Activated T-cell treated with anti-CD3 and anti-CD28 coated beads for 4 hours (primary cell): ENCODE results near the gene TMEM129.
"Not testable (repeated sequence)": the region's sequence is repeated elsewhere in the genome, so short reads cannot be mapped to it uniquely, and the experiment has no call there.

ENCODE experiments used
- DNase-seq: peaks from one replicate; pipeline ENCODE4 v3.0.0-alpha.2; 2020

The TMEM129 gene

DNA sequence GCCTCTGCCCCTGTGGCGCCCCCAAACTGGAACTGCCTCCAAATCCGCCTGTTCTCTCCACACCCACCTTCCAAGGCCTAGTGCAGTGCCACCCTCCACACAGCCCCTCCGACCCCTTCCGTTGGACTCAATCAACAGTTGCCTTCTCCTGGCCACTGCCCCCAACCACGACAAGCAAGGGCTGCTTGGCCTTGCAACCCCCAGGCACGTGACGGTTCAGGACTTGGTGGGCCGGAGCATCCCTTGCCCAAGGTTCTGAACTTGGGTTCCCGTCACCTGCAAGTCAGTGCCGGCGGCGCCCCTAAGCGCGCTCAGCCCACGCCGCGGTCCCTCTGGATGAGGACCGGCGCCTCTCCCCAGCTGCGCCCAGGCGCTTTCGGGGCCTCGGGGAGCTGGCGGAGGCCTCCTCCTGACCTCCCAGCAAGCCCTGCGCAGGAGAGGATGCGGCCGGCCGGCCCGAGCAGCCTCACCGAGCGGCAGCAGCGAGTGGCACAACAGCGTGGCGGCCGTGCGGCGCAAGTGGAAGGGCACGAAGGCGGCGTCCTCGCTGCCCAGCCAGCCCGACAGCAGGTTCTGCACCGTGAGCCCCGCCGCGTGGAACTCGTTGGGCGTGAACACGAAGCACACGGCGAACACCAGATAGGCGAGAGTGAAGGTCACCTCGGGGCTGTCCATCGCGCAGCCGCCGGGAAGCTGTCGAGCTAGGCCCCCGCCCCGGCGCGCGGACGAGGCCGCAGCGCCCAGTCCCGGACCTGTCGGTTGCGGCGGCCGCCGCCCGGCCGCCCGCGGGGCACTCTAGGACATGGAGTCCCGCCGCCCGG is 750 bp downstream of the TMEM129 start:
- DNase-seq: no peak

DNA sequence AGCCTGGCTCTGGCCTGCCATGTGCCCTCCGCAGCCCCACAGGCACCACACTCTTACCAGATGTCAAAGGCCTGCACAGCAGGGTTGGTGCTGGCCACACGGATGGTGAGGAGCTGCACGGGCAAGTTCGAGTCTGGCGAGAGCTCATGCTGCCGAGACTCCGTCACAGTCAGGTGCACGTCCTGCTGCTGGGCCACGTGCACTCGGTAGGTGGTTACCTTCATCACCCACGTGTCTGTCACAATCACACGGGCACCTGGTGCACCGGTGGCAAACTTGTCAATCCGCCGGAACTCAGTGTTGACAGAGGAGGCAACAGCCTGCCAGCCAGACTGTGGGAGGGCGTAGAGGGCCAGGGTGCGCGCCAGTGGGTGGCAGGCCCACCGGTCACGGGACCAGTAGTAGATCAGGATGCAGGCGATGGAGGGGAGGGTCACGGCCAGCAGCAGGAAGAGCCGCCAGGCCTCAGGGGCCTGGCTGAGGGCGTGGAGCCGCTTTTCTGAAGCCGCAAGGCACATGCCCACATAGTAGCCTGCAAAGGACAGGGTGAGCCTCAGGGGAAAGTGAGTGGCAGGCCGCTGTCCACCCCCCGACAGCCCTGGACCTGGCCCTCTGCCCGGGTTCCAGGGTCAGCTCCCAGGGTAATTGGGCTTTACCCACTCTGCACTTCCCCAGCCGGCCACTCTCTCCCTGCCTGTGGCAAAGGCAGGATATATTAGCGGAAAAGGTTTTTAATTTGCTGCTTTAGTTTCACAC is 2.9 kb downstream of the TMEM129 start:
- no peak for DNase-seq

DNA sequence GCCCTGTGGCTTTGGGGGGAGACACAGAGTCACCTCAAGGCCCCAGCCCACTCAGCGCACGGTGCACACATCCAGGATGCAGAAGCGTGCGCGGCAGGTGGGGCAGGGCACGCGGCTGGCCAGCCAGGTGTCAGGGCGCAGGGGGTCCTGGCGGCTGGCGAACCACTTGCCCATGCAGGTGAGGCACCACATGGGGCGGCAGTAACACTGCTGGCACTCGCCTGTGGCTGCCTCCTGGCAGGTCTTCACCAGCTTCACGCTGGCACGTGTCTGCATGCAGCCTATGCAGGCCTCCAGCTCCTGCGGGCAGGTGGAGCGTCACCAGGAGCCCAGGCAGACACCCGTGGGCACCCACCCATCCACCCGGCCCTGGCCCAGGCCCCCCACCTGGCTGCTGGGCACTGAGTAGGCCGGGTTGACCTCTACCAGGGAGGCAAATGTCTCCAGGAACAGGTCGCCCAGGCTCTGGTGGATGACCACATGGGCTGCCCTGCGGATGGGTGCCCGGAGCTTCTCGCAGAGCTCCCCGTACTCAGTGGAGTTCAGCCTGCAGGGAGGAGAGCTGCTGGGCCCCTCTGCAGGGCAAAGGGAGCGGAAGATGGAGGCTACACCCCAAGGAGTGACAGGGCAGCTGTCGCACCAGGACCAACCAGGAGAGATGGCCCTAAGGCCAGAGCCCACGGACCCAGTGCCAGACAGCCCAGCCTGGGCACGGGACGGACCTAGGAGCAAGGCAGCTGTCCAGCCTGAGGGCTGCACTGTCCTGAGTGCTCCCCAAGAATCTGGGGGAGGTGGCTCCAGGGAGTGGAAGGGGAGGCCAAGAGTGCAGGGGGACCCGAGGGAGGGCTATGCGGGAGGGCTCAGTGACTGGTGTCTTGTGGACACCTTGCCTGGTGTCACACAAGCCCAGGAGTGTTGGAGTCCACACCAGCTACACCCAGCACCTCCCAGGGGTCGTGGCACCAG is 3.7 kb downstream of the TMEM129 start:
- no peak for DNase-seq

DNA sequence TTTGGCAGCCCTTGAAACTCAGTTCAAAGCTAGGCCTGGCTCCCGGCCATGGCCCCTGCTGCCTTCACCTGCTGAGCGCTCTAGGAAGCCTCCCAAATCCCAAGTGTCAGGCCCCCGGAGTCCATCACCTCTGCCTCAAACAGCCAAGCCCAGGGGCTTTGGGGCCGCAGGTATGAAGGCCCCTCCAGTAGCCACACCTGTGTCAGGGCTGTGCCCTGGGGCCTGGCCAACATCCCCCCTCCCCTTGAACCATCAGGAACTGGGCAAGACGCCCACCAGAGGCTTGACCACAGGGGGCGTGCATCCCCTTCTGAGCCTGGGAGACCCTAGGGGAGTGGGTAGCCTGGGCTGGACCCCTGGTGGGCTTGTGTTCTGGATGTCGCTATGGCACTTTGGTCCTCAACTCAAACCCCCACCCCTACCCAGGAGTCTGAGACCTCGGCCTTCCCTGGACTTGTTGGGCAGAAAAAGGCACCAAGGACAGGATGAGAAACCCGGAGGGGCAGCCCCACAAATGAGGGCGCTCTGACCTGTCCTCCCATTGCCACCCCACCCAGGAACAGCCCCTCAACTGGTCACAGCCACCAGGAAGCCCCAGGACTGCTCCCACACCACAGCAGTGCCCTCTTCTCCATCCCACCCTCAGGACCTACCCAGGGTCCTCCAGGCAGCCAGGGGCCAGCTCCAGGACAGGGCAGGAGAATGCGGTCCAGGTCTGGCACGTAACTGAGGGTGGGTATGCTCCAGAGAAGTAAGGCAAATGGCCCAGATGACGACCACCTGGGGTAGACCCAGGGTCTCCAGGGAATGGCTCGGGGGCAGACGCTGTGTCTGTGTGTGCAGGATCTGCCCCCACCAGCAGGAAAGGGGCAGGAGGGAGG is 4.8 kb downstream of the TMEM129 start:
- DNase-seq: no peak

DNA sequence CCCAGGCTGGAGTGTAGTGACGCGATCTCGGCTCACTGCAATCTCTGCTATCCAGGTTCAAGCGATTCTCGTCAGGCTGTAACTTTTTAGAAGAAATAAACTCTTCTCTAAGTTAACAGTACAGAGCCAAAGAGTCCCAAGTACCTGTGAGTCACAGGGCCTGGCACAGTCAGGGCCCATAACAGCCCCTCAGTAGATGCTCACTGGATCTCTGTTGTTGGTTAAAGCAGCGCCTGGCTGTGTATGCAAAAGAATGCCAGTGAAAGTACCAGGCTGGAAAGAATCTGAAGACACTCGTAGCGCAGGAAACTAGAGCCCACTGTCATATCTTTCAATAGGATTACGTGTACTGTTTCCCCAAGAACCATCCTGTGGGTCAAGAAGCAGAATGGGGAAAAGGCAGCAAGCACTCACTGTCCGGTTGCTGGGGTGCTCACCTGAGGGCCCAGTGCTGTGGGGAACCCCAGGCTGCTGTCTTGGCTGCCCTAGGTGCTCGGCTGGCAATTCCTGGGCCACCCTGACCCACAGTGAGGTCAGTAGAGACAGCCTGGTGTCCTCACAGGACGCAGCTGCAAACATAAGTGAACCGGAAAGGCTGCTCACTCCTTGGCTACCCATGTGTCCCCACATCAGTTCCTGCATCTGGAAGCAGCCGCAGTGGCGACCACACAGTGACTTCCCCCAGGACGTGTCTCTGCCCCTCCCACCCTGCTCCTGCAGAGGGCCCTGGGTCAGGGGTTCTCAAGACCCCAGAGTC is 5.9 kb downstream of the TMEM129 start:
- DNase-seq: no peak

DNA sequence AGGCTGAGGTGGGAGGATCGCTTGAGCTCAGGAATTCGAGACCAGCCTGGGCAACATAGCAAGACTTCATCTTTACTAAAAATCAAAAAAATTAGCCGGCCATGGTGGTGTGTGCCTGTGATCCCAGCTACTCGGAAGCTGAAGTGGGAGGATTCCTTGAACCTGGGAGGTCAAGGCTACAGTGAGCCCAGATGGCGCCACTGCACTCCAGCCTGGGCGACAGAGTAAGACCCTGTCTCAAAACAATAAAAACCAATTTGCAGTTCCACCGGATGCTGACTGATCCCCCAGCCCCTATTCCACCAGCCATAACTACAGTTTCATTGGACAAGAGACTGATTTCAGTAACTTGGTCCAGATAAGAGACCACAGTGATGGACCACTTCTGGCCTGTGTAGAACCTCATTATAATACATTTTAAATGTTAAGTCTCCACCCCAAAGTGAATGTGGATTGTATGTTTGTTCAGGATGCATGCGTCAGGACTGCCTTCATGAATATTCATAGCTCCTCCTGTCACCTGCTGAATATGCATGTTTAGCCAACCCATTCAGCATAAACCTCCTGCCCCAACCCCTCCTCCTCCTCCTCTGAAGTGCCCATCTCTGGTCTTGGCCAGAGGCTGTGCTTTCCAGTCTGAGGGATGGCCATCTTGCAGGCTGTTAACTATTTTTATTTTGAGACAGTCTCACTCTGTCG is 6.7 kb downstream of the TMEM129 start:
- no peak for DNase-seq

DNA sequence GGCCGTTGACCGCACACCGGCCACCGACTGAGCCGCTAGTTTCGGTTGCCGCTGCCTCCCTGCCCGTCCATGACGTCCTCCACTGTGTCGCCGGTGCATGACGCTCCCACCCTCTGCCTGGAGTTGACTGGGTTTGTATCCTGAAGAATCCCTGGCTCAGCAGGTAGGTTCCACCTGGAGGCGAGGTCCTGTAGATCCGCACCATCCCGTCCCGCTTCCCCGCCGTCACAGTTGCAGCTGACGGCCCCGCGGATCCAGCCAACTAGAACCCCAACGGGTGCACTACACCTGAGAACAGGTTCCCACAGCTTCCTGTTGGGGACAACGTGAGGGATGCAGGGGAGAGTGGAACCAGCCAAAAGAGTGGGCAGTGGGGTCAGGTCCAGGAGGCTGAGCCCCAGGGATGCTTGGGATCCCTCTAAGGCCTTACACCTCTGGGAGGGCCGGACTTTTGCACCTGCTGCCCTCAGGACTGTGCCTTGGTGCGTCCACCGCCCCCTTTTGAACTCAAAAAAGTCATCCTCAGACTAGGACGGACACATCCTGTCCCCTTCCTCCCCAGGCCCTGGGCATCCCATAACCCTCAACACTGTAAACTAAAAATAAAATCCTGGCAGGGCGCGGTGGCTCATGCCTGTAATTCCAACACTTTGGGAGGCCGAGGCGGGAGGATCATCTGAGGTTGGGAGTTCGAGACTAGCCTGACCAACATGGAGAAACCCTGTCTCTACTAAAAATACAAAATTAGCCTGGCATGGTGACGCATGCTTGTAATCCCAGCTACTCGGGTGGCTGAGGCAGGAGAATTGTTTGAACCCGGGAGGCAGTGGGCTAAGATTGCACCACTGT is 7.9 kb downstream of the TMEM129 start:
- DNase-seq: no peak

DNA sequence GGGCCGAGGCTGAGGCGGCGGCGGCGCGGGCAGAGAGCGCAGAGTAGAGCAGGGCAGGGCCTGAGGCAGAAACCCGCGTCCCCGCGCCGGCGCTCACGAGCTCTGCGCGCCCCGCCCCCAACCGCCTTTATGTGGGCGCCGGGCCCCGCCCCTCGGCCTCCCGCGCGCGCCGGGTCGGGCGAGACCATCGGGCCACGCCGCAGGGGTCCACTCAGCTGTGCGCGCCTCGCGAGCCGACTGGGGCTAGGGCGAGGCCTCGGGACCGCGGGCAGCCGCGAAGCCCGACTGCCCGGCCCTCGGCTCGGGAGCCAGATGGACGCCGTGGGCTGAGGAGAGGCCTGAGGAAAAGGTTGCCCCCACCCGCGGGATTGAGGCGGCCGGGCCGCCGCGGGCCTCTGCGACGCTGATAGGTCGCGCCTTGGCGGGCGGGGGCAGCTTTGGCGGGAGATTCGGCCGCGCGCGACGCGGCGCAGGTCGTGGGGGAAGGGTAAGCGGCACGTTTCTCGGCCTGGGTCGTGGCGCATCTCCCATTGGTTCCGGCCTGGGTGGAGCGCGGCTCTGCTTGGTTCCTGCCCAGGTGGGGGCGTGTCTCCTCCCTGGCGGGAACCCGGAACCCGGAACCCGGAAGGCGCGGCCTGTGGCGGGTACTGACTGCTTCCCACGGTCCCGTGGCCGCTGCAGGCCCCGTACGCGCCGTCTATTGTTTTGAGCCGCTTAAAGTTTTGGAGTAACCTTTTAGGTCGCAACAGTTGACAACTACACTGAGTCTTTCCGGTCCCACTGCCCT is 8.7 kb downstream of the TMEM129 start, which contains the start of gene SLBP:
Gene SLBP (minus strand): TSS at position 104 of the 787 bp plus-strand sequence. CDS start 131 bp downstream, outside the sequence.
- DNase-seq: peak; percentile 97

DNA sequence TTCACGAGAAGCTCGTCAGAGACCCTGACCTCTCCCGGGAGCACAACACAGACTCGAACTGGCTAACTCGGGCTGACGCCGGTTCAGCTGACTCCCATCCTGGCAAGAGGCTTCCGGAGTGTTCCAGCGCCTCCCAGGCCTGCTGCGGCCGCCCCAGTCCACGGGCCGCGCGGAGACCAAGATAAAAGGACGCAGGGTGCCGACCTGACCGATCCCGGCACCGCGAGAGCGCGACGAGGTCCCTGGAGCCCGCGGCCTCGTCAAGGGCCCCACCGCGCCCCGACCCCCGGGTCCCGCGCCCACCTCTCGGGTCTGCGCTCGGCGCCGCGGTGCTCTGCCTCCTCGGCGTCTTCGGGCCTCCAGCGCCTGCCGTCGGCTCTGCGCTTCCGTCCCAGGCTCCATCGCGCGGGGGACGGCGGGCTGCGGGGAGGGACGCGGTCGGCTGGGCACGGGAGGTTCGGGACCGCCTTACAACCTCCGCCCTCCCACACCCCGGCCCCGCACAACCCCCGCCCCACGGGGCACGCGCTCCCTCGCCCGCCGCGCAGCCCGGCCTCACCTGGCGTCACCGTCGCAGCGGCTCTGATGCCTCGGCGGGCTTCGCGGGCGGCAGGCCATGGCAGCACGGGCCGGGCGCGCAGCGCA is 9.4 kb downstream of the TMEM129 start:
- peak; percentile 47 for DNase-seq

DNA sequence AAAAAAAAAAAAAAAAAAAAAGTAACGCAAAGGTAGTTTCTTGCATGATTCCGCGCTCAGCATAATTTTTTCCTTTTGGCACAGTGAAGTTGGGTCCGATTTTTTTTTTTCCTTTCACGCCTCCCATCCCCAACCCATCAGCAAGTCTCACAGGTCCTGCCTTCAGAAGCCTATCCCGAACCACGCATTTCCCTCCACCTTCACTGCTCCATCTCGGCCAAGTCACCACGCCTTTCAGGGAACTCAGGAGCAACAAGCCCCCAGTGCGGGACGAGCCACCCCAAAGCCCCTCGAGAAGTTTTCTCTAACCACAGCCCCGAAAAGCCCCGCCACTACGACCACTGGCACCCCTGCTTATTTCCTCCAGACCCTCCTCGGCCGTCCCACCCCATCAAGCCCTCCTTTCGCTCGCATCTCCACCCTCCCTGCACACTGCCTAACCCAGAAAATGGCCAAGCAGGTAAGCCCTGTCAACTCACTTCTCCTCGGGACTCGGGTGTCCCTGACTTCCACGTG is 10.0 kb downstream of the TMEM129 start:
- DNase-seq: no peak

DNA sequence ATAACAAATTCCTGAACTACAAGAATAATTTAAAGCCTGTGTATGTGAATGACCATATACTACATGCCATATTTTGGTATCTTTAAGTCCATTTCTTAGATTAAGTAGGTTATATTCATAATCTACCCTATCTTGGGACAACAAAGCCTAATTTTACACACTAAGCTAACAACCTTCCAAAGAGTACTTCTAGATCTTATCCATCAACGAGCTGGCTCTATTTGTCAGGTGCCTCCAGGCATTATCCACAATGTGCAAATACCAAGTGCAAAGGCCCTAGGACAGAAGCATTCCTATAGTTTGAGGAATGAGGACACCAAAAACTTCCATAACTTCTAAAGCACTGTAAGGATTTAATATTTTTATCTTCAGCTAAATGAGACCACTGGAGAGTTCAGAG is 12.5 kb downstream of the TMEM129 start:
- no peak for DNase-seq

DNA sequence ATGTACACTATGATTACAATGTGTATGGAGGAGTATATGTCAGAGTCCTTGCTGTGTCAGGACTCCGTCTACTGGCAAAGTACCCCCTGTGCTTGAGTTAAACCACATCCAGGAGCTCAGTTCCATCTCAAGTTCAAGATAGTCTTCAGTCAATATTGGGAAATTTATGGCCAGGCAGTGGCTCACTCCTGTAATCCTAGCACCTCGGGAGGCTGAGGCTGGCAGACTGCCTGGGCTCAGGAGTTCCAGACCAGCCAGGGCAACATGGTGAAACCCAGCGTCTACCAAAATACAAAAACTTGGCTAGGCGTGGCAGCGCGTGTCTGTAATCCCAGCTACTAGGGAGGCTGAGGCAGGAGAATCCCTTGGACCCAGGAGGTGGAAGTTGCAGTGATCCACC is 14.8 kb downstream of the TMEM129 start:
- DNase-seq: no peak

DNA sequence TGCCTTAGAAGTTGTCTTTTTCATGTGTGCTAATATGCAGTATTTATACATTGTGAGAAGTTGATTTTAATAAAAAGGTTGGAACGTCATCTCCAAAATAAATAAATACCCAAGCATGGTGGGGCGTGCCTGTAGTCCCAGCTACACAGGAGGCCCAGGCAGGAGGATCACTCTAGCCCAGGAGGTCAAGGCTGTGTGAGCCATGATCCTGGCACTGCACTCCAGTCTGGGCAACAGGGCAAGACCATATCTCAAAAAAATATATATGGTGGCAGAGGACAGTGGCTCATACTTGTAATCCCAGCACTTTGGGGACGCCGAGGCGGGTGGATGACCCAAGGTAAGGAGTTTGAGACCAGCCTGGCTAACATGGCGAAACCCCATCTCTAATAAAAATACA is 15.4 kb downstream of the TMEM129 start:
- no peak for DNase-seq

DNA sequence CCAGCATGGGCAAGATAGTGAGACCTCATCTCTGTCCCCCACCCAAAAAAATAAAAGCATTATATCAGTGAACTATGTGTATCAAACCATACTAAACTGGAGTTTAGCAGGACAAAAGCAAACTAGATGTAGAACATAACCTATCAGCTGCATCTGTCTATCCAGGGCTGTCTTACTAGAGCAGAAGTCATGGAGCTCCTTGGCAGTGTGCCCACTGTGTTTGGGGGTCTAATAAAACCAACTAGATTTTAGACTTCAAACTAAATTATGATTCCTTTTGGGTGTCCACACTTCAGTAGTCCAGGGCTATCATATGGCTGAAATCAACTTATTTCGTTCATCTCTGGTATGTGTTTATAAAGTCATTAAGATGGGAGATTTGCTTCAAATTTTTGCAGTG is 17.3 kb downstream of the TMEM129 start:
- DNase-seq: no peak

DNA sequence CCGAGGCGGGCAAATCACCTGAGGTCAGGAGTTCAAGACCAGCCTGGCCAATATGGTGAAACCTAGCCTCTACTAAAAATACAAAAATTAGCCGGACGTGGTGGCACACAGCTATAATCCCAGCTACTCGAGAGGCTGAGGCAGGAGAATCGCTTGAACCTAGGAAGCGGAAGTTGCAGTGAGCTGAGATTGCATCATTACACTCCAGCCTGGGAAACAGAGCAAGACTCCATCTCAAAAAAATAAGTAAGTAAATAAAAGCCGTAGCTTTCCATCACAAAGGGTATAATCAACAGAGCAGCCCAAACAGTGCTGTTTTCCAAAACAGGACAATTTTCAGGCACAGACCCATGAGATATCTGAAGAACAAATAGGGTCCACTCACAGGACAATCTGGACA is 19.5 kb downstream of the TMEM129 start:
- not testable (repeated sequence) for DNase-seq

DNA sequence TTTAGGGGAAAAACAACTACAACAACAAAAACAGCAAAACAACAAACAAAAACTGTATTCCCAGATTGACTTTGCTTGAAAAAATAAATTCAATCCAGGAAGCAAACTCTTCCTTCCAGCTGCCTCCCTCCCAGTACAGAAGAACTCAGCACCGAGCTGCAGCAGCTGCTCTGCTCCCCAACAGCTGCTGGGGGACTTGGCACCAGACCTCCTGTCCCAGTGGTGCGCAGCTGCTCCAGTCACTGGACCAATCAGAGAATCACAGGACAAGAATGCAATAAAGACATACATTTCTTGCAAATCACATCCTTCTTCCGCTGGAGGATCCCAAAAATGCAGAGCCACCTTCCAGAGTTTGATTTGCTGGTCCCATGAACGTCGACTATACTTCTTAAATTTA is 25.2 kb downstream of the TMEM129 start:
- DNase-seq: no peak

DNA sequence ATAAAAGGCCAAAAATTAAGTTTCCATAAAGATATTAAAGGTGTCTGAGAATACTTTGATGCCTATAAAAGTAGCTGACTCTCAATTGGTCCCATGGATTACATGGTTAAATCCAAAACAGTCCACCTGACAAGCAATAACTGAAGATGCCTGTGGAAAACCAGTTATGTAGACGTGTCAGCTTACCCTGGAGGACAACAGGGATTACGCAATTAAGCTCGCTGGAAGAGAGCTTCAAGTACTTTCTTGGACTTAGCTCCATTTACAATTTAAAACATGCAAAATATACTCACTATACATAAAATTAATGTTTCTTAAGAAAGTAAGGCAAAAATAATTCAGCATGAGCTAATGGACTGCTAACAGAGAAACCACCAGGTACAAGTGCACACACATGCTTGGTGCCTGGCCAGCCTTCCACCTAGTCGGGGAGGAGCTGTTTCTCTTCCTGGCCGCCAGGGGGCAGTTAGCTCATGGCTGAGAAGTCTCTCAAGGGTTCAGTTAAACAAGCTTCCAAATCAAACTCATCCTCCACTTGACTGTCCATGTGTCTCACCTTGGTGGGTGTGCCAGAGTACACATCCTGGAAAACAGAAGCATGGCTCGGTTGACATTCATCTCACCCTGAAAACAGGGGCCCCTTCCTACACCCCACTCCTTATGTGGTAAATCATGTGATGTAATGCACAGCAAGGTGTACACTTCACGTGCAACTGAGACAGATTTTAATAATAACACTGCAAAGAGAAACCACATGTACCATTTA is 27.8 kb downstream of the TMEM129 start:
- DNase-seq: peak; percentile 68
